Measurements from ENCODE around the gene RHO.

- TF ChIP-seq EZH2 (IDR thresholded peaks at IDR 0.05) = no peak
- TF ChIP-seq FOXP2 (optimal IDR thresholded peaks at IDR 0.05; ENCODE audit: control extremely low read depth, extremely low read length, insufficient read depth) = no peak
- no peak for TF ChIP-seq POLR2AphosphoS5 (IDR thresholded peaks at IDR 0.05; ENCODE audit: borderline replicate concordance, low read depth, low read length)
These were observed 4.4 kb upstream of the RHO start for GRCh38 chr3:129524081-129524480.
